Right atrium auricular region (tissue), 2 donors: ENCODE results near the gene RAE1. TPM values are rescaled to one million over a fixed set of nuclear protein-coding genes. Genes with fewer than 3 reads are reported as not detected.
A peak's percentile ranks its signal among the peaks of the same experiment; 100 is the strongest.

ENCODE experiments used
- DNase-seq: peaks from one replicate; pipeline ENCODE4 v3.0.0-alpha.2; 2019; ENCODE audit warnings: low spot score
- H3K27ac ChIP-seq, 2 donors: fragments of 200-600 bp; sonication (generic); 1 replicate in 1 of 2; 2 replicates in 1 of 2; pipeline ENCODE4 v1.5.1; 2016 to 2019
- H3K27me3 ChIP-seq, 2 donors: fragments of 200-600 bp; sonication (generic); one replicate each; pipeline versions ENCODE4 v1.5.1 to v1.6.0; 2017 to 2019
- H3K36me3 ChIP-seq: fragments of 200-600 bp; sonication (generic); one replicate; pipeline ENCODE4 v1.5.1; 2016
- H3K4me1 ChIP-seq, 2 donors: fragments of 200-600 bp; sonication (generic); one replicate each; pipeline versions ENCODE4 v1.5.1 to v1.6.0; 2017 to 2019
- H3K4me3 ChIP-seq, 2 donors: fragments of 200-600 bp; sonication (generic); 1 replicate in 1 of 2; 2 replicates in 1 of 2; pipeline ENCODE4 v1.5.1; 2017 to 2019; ENCODE audit warnings: mild to moderate bottlenecking in 1 of 2, moderate library complexity in 1 of 2
- H3K9me3 ChIP-seq, 2 donors: fragments of 200-600 bp; sonication (generic); one replicate each; pipeline ENCODE4 v1.5.1; 2019
- CTCF ChIP-seq, 2 donors: fragments of 200-600 bp; sonication (generic); IDR thresholded peaks; one replicate each; pipeline ENCODE4 v1.5.1; 2019; ENCODE audit warnings: antibody characterized with exemption in 2 of 2
- total RNA-seq, 2 donors: library from RNA; depleted of rRNA; stranded (reverse); fragments of >200 nt; gene quantifications; one replicate each; pipeline ENCODE4 v1.1.0, GENCODE V29; 2016

The RAE1 gene
- total RNA-seq, 2 donors from 2014 or later = 11.6 to 11.8 TPM

- H3K9me3 ChIP-seq = no peaks in the 10 kb centered on the region
- peaks cover 3 to 70% of the 10 kb centered on the region in 2 donors for H3K4me1 ChIP-seq
- no peak for DNase-seq
- peak overlapping the region; percentile 71 to 79 for H3K4me3 ChIP-seq
- H3K27me3 ChIP-seq = no peaks in the 10 kb centered on the region
- no peak for TF ChIP-seq CTCF (IDR thresholded peaks at IDR 0.05)
- peaks cover 29% of the 10 kb centered on the region for H3K36me3 ChIP-seq
- H3K27ac ChIP-seq = peak overlapping the region; percentile 92 to 96
These were observed 40.6 kb downstream of the RAE1 start for GRCh38 chr20:57391439-57392301.

GRCh38 chr20:57392512-57393271, 41.6 kb downstream of the RAE1 start:
- Histone ChIP-seq H3K27ac (peak overlapping the region; percentile 92 to 96), H3K4me3 (peak overlapping the region; percentile 71 to 79), H3K27me3 (no peaks in the 10 kb centered on the region), H3K36me3 (peaks cover 39% of the 10 kb centered on the region), H3K4me1 (peaks cover 3 to 80% of the 10 kb centered on the region in 2 donors), H3K9me3 (no peaks in the 10 kb centered on the region)
- TF ChIP-seq CTCF (IDR thresholded peaks at IDR 0.05) = no peak
- DNase-seq = peak; percentile 65

- Histone ChIP-seq H3K27ac (peak overlapping the region; percentile 92 to 96), H3K9me3 (no peaks in the 10 kb centered on the region), H3K4me3 (peak overlapping the region; percentile 71 to 79), H3K27me3 (no peaks in the 10 kb centered on the region), H3K4me1 (peaks cover 3 to 88% of the 10 kb centered on the region in 2 donors), H3K36me3 (peaks cover 41% of the 10 kb centered on the region)
- DNase-seq = no peak
- TF ChIP-seq CTCF (IDR thresholded peaks at IDR 0.05) = no peak
These were observed 42.5 kb downstream of the RAE1 start for GRCh38 chr20:57393321-57394120.

- no peak for DNase-seq
- no peak for TF ChIP-seq CTCF (IDR thresholded peaks at IDR 0.05)
- Histone ChIP-seq H3K36me3 (peaks cover 41% of the 10 kb centered on the region), H3K27ac (peak overlapping the region; percentile 92 to 96), H3K4me1 (peaks cover 3 to 90% of the 10 kb centered on the region in 2 donors), H3K9me3 (no peaks in the 10 kb centered on the region), H3K4me3 (peak overlapping the region in 1 of 2 donors; percentile 79), H3K27me3 (no peaks in the 10 kb centered on the region)
These were observed 43.3 kb downstream of the RAE1 start for GRCh38 chr20:57394121-57395082.
